ENCODE data around the gene EFCAB12.

The EFCAB12 gene

DNA sequence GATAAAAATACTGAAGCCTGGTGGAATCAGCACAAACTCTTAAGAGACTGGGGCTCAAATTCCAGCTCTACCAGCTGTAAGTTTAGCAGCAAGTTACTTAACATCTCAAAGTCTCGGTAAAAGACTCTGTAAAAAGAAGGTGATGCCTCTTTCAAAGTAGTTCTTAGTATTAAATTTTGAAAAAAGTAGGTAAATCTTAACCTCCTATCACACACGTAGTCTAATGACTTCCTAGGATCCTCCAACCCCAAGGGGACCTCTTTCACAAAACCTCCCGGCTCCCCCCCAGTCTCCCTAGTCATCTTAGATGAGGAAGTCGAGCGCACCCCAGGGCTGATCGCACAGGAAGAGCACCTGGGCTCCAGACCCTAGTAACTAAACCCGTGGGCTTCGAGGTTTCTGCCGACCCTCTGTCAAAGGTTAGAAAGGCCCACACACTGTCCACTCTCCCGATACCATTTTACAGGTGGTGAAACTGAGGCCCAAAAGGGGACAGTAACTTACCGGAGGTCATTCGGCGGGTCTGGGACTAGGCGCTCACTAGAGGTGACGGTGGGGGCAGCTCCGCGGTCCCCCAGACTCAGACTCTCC is 10.9 kb upstream of the EFCAB12 start:
- peak overlapping the region; percentile 94 for H3K27ac Mint-ChIP-seq
- peak; percentile 67 for DNase-seq
- CTCF ChIA-PET: interaction anchor here (0.6 to 1.4 kb wide), 3 partner anchors 29 to 123 kb away, joined by 3 to 5 read pairs (median 3); a partner anchor contains a TSS
- H3K27me3 Mint-ChIP-seq: peaks cover 3% of the 10 kb centered on the region
- H3K4me3 Mint-ChIP-seq: peak overlapping the region; percentile 82
- H3K36me3 Mint-ChIP-seq: peaks cover 30% of the 10 kb centered on the region
- H3K9me3 Mint-ChIP-seq: no peaks in the 10 kb centered on the region
- peaks cover 64% of the 10 kb centered on the region for H3K4me1 Mint-ChIP-seq

DNA sequence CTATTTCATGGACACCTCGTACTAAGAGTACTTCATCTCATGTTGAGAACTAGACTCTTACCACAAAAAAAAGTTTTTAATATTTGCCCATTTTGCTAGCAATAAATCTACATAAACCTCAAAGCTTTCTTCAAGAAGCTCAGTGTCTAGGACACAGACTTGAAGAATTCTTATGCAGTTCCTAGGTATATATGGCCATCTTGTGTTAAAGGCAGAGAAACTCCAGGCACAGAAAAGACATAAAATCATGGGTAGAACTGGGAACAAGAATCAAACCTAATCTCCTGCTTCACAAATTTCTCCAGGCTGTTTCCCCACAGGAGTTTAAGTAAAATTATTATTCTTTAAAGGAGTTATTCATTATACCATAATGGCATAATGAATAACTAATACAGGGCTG is 6.9 kb upstream of the EFCAB12 start:
- peaks cover 47% of the 10 kb centered on the region for H3K4me1 Mint-ChIP-seq
- CTCF ChIA-PET: no interaction called here
- H3K9me3 Mint-ChIP-seq: no peaks in the 10 kb centered on the region
- DNase-seq: no peak
- peaks cover 53% of the 10 kb centered on the region for H3K36me3 Mint-ChIP-seq
- no peak overlapping the region for H3K27ac Mint-ChIP-seq
- H3K27me3 Mint-ChIP-seq: peaks cover 3% of the 10 kb centered on the region
- H3K4me3 Mint-ChIP-seq: no peak overlapping the region

DNA sequence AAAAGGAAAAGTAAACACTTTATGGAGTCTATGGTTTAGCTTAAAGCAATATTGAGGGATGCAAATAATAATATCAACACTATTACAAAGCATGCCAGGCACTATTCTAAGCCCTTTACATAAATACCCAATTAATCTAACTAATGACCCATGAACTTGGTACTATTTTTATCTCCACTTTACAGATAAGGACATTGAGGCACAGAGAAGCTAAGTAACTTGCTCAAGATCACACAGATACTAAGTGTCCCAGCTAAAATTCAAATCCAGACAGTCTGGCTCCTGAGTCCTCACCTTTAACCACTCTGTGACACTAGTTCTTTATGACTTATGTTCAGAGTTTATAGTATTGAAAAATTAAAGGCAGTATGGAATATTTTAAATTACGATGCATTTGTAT is 5.7 kb upstream of the EFCAB12 start:
- Mint-ChIP-seq H3K27me3 (no peaks in the 10 kb centered on the region), H3K36me3 (peaks cover 55% of the 10 kb centered on the region), H3K27ac (no peak overlapping the region), H3K4me3 (no peak overlapping the region), H3K4me1 (peaks cover 57% of the 10 kb centered on the region), H3K9me3 (no peaks in the 10 kb centered on the region)
- CTCF ChIA-PET: no interaction called here
- DNase-seq: no peak

DNA sequence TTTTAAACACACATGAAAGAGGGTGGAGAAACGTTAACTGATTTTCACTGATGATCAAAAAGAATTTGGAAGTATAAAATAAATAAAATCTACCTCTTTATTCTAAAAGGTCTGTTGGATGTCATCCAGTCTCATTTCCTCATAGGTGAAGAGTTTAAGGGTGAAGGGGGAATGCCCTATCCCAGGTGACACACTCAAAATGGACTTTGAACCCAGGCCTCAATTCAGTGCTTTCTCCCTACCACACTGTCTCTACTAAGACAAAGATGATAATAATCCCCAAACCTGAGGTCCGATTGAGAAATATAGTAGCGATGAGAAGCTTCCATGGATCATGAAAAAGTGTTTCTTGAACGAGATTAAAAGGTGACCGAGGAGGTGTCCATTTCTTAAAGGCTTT is 5.1 kb upstream of the EFCAB12 start:
- H3K27ac Mint-ChIP-seq: no peak overlapping the region

DNA sequence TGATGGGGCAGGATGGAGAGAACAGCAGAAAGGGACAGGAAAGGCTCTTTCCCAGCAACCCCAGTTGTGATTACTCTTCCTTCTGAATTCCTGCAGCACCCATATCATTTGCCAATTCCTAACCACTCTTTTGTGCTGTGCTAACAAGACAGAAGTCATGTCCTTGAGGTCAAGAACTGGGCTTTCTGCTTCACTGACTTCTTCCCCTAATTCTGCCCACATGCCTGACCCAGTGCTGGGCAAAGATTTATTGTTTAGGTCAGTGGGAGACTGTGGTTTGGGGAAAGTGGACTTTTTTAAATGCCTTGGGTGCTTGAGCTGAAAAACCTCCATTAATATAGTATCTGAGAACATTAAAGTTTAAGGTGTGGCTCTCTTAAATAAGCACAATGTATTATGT is 4.2 kb upstream of the EFCAB12 start:
- Mint-ChIP-seq H3K36me3 (peaks cover 57% of the 10 kb centered on the region), H3K9me3 (no peaks in the 10 kb centered on the region)
- CTCF ChIA-PET: interaction anchor here (0.6 kb wide), 1 partner anchor 17 kb away, joined by 3 read pairs; no protein-coding TSS in a partner anchor

More for the DNA sequence above, 5.1 kb upstream of the EFCAB12 start:
- peaks cover 58% of the 10 kb centered on the region for H3K36me3 Mint-ChIP-seq
- no peaks in the 10 kb centered on the region for H3K9me3 Mint-ChIP-seq
- no peak for DNase-seq
- H3K4me1 Mint-ChIP-seq: peaks cover 61% of the 10 kb centered on the region
- H3K27me3 Mint-ChIP-seq: no peaks in the 10 kb centered on the region
- no peak overlapping the region for H3K4me3 Mint-ChIP-seq
- CTCF ChIA-PET: interaction anchor here (0.6 kb wide), 1 partner anchor 18 kb away, joined by 3 read pairs; no protein-coding TSS in a partner anchor

DNA sequence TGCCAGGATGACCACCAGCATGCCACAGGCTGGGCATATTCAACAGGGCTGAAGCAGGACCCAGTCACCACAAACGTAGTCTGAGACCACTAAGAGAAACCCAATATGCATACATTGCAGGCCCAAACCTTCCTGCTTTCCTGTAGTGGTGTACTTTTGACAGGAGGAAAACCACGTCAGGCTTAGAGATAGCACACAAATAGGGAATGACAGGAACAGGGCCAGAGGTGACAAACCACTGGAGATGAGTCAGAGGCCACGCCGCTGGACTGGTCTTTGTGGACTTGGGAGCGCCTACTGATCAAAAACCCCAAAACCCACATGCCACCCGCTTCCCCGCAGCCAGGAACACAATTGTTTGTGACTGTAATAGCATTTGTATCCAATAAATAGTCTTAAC is 3.6 kb upstream of the EFCAB12 start:
- Mint-ChIP-seq H3K4me1 (peaks cover 58% of the 10 kb centered on the region), H3K36me3 (peaks cover 52% of the 10 kb centered on the region), H3K9me3 (no peaks in the 10 kb centered on the region), H3K4me3 (no peak overlapping the region), H3K27ac (no peak overlapping the region), H3K27me3 (peaks cover 15% of the 10 kb centered on the region)
- CTCF ChIA-PET: no interaction called here
- DNase-seq: no peak

More for the DNA sequence above, 4.2 kb upstream of the EFCAB12 start:
- peaks cover 9% of the 10 kb centered on the region for H3K27me3 Mint-ChIP-seq
- H3K4me1 Mint-ChIP-seq: peaks cover 61% of the 10 kb centered on the region
- no peak overlapping the region for H3K4me3 Mint-ChIP-seq
- DNase-seq: no peak
- no peak overlapping the region for H3K27ac Mint-ChIP-seq

DNA sequence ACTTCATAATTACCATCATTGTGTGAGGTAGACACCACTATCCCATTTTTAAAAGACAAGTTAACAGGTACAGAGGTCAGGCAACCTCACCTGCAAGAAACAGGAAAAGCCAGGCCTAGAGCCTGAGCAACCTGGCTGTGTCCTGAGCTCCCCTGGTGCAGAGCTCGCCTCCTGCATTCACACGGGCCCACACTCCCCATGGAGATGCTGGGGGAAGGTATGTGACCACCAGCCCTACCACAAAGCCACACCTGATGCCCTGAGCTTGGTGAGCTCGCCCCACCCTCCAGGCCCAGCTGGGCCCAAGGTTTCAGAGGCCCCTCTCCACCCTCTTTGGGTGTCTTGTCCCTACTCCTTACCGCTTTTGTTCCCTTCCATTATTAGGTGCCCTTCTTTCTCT is 1.2 kb upstream of the EFCAB12 start:
- DNase-seq: no peak
- Mint-ChIP-seq H3K27me3 (peaks cover 19% of the 10 kb centered on the region), H3K36me3 (peaks cover 36% of the 10 kb centered on the region), H3K4me1 (peaks cover 35% of the 10 kb centered on the region), H3K27ac (no peak overlapping the region), H3K9me3 (no peaks in the 10 kb centered on the region), H3K4me3 (no peak overlapping the region)
- CTCF ChIA-PET: interaction anchor here (0.9 to 1.6 kb wide), 2 partner anchors 9 to 30 kb away, joined by 3 to 4 read pairs; no protein-coding TSS in a partner anchor

DNA sequence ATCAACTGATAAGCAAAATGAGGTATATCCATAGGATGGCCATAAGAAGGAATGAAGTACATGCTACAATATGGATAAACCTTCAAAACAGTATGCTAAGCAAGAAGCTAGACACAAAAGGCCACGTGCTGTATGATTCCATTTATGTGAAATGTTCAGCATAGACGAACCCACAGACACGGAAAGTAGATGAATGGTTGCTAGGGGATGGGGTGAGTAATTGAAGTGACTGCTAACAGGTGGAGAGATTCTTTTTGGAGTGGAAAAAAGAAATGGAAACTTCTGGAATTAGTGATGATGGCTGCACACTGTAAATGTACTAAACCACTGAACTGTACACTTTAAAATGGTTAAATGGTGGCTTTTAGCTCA is 630 bp upstream of the EFCAB12 start:
- DNase-seq: no peak
- CTCF ChIA-PET: interaction anchor here (0.6 to 1.6 kb wide), 4 partner anchors 9 to 101 kb away, joined by 3 to 4 read pairs (median 3); no protein-coding TSS in a partner anchor
- Mint-ChIP-seq H3K27me3 (peaks cover 19% of the 10 kb centered on the region), H3K4me1 (peaks cover 37% of the 10 kb centered on the region), H3K36me3 (peaks cover 34% of the 10 kb centered on the region), H3K9me3 (no peaks in the 10 kb centered on the region), H3K27ac (no peak overlapping the region), H3K4me3 (no peak overlapping the region)

DNA sequence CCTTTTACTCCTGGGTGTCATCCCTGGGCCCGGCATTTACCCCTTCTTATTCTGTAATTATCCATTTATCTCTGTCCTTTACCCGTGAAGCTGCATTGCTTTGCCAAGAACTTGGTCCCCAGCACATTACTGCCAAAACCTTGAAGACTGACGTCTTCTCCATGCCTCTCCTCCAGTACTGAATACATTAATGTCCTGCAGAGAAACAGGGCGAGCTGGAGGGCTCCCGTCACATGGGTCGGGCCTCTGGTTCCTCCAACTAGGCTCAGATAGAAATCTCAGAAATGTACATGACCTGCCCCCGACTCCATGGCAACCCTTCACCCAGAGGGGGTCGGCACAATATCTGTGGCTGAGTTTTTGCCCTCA is 445 bp downstream of the EFCAB12 start:
- H3K4me3 Mint-ChIP-seq: peak overlapping the region; percentile 60
- H3K4me1 Mint-ChIP-seq: peaks cover 34% of the 10 kb centered on the region
- peaks cover 19% of the 10 kb centered on the region for H3K27me3 Mint-ChIP-seq
- DNase-seq: no peak
- H3K9me3 Mint-ChIP-seq: no peaks in the 10 kb centered on the region
- CTCF ChIA-PET: interaction anchor here (1.2 to 1.6 kb wide), 4 partner anchors 13 to 63 kb away, joined by 3 to 4 read pairs (median 4); no protein-coding TSS in a partner anchor
- H3K27ac Mint-ChIP-seq: no peak overlapping the region
- peaks cover 28% of the 10 kb centered on the region for H3K36me3 Mint-ChIP-seq

DNA sequence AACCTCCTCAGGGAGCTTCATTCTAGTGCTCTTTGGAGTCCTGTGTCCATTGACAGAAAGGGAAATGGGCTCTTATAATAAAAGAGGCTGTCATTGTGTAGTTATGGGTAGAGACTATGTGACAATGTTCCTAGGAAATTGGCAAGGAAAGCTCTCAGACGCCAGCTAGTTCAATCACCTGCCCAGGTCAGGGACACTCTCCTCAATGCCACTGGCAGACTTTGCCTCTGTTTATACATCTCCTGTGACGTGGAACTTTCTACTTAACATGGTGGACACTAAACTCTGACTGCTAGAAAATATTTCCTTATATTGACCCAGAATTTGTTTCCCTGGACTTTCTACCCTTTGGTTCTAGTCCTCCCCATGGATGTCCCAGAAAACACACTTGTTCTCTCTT is 2.8 kb downstream of the EFCAB12 start:
- Mint-ChIP-seq H3K4me1 (peaks cover 34% of the 10 kb centered on the region), H3K27ac (no peak overlapping the region), H3K36me3 (peaks cover 13% of the 10 kb centered on the region), H3K4me3 (no peak overlapping the region), H3K9me3 (no peaks in the 10 kb centered on the region), H3K27me3 (peaks cover 19% of the 10 kb centered on the region)
- CTCF ChIA-PET: no interaction called here
- DNase-seq: no peak

DNA sequence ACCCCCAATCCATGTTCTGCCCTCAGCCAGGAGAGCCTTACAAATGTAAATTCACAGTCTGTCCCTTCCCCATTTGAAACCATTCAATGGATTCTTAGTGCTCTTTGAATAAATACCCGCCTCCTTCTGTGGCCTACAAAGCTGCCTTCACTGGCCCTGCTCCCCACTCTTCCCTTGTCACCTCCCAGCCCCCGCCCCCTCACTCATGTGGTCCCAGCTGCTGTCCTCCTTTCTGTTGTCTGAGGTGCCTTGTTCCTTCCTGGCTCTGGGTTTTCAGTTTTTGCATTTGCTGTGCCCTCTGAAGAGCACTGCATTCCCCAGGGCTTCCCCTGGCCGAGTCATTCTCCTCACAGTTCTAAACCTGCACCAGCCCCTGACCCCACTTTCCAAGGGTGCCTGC is 3.2 kb downstream of the EFCAB12 start:
- Mint-ChIP-seq H3K4me1 (peaks cover 34% of the 10 kb centered on the region), H3K4me3 (no peak overlapping the region), H3K9me3 (no peaks in the 10 kb centered on the region), H3K27me3 (peaks cover 19% of the 10 kb centered on the region), H3K36me3 (peaks cover 10% of the 10 kb centered on the region), H3K27ac (no peak overlapping the region)
- CTCF ChIA-PET: no interaction called here
- DNase-seq: no peak

DNA sequence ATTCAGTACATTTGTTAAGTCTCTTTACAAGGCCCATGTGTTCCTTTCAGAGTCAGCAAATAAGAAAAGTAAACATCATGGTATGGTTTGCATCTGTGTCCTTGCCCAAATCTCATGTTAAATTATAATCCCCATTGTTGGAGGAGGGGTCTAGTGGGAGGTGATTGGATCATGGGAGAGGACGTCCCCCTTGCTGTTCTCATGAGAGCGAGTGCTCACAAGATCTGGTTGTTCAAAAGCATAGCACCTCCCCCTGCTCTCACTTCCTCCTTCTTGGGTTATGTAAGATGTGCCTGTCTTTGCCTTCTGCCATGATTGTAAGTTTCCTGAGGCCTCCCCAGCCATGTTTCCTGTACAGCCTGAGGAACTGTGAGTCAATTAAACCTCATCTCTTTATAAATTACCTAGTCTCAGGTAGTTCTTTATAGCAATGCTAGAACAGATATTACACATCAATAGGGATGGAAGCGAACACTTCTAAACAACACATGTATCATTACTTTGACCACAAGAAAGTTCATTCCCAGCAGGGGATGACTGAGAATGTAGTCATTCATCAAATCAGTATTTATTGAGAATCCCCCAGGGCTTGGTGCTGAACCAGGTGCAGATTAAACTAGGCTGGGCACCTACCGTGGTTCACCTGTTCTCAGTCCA is 4.1 kb downstream of the EFCAB12 start:
- Mint-ChIP-seq H3K27me3 (peaks cover 19% of the 10 kb centered on the region), H3K27ac (no peak overlapping the region), H3K4me1 (peaks cover 26% of the 10 kb centered on the region), H3K4me3 (no peak overlapping the region), H3K36me3 (peaks cover 6% of the 10 kb centered on the region), H3K9me3 (no peaks in the 10 kb centered on the region)
- no peak for DNase-seq
- CTCF ChIA-PET: no interaction called here

DNA sequence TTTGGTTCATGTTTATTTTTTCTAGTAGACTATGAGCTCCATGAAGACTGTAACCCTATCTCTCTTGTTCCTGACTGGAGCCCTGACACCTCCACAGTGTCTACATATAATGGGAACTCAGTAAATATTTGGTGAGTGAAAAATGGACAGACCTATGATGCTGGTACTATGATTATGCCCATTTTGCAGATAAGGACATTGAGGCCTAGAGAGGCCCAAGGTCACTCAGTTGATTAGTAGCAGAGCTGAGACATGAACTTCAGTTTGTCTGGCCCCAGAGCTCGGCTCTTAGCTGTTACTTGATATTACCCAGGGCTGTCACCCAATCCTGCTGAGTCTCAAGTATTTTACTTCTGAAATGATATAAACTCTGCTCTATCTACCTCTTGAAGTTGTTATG is 5.5 kb downstream of the EFCAB12 start:
- Mint-ChIP-seq H3K27ac (no peak overlapping the region), H3K4me3 (no peak overlapping the region), H3K36me3 (peaks cover 1% of the 10 kb centered on the region), H3K27me3 (peaks cover 12% of the 10 kb centered on the region), H3K9me3 (no peaks in the 10 kb centered on the region), H3K4me1 (peaks cover 12% of the 10 kb centered on the region)
- CTCF ChIA-PET: interaction anchor here (0.6 to 1.3 kb wide), 4 partner anchors 23 to 686 kb away, joined by 3 read pairs; no protein-coding TSS in a partner anchor
- DNase-seq: no peak

DNA sequence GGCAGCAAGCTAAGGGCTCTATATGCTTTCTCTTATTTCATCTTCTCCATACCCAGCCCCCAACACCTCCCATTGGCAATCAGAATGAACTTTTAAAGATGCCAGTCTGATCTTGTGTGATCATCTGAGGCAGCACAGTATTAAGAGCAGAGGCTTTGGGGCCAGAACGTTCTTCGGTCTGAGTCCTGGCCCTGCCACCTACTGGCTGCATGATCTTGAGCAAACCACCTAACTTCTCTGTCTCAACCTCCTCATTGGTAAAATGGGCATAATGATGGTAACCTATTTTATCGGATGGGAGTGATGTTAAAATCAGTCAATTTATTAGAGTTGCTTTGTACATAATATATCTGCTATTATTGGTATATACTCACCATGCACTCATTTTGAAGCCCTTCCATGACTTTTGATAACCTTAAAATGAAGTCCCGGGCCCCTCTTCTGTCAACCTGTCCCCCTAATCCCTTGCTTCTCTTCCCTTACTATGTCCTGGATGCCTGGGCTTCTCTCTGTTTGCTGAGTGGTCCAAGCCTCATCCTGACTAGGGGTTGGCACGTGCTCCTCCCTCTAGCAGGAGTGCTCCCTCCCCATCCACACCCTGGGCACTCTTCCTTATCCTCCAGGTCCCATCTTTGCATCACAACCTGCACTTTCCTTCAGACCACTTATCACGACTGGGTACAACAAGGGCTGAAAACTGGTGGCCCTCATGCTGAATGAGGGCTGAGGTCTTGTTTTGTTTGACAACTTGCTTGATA is 6.3 kb downstream of the EFCAB12 start:
- DNase-seq: no peak
- CTCF ChIA-PET: interaction anchor here (0.9 to 2.3 kb wide), 4 partner anchors 22 to 35 kb away, joined by 3 to 5 read pairs (median 3); no protein-coding TSS in a partner anchor
- Mint-ChIP-seq H3K27me3 (peaks cover 5% of the 10 kb centered on the region), H3K27ac (no peak overlapping the region), H3K36me3 (no peaks in the 10 kb centered on the region), H3K4me3 (no peak overlapping the region), H3K9me3 (no peaks in the 10 kb centered on the region), H3K4me1 (peaks cover 6% of the 10 kb centered on the region)

Data from activated naive CD4-positive, alpha-beta T cell treated with anti-CD3 and anti-CD28 coated beads, Interleukin-2, amount 10 ng/mL, durations not matched to agents 7 days and 5 days (primary cell).